ENCODE results near the gene LIPC.

- no peak for TF ChIP-seq CTCF (conservative IDR thresholded peaks at IDR 0.05 in 1 of 2, IDR thresholded peaks at IDR 0.05 in 1 of 2; ENCODE audit: low read depth in 1 of 2, low read length in 2 of 2)
- TF ChIP-seq EZH2 (IDR thresholded peaks at IDR 0.05; ENCODE audit: low read length, missing control alignments) = no peak
Observed at GRCh38 chr15:58538901-58539300, 107.1 kb downstream of the LIPC start.
